ENCODE results near the gene TSPEAR. TPM values are rescaled to one million over a fixed set of nuclear protein-coding genes. Genes with fewer than 3 reads are reported as not detected.

Gene TSPEAR
- total RNA-seq, 1 donor from 2014 or later, result 0.15 TPM

- no peak for TF ChIP-seq CTCF (IDR thresholded peaks at IDR 0.05)
- Mint-ChIP-seq H3K36me3 (ENCODE audit: low read depth) (peaks cover 7% of the 10 kb centered on the region), H3K4me1 (ENCODE audit: low read depth) (no peaks in the 10 kb centered on the region), H3K4me3 (ENCODE audit: unreplicated experiment) (no peak overlapping the region), H3K27ac (ENCODE audit: unreplicated experiment) (no peak overlapping the region), H3K9me3 (ENCODE audit: low read depth) (peaks cover 19% of the 10 kb centered on the region), H3K27me3 (ENCODE audit: low read depth) (peaks cover 25% of the 10 kb centered on the region)
- no peak for DNase-seq (ENCODE audit: low spot score)
These were observed 57.5 kb downstream of the TSPEAR start for GRCh38 chr21:44653656-44654575.

- no peak for TF ChIP-seq CTCF (IDR thresholded peaks at IDR 0.05)
- Mint-ChIP-seq H3K36me3 (ENCODE audit: low read depth) (peaks cover 7% of the 10 kb centered on the region), H3K9me3 (ENCODE audit: low read depth) (peaks cover 19% of the 10 kb centered on the region), H3K4me3 (ENCODE audit: unreplicated experiment) (no peak overlapping the region), H3K27ac (ENCODE audit: unreplicated experiment) (no peak overlapping the region), H3K4me1 (ENCODE audit: low read depth) (no peaks in the 10 kb centered on the region), H3K27me3 (ENCODE audit: low read depth) (peaks cover 23% of the 10 kb centered on the region)
- DNase-seq (ENCODE audit: low spot score), result no peak
These were observed 58.2 kb downstream of the TSPEAR start for GRCh38 chr21:44653123-44653522.

GRCh38 chr21:44650973-44651675 lies 60.2 kb downstream of the TSPEAR start:
- no peak for DNase-seq (ENCODE audit: low spot score)
- Mint-ChIP-seq H3K27me3 (ENCODE audit: low read depth) (peaks cover 30% of the 10 kb centered on the region), H3K4me1 (ENCODE audit: low read depth) (no peaks in the 10 kb centered on the region), H3K36me3 (ENCODE audit: low read depth) (peaks cover 2% of the 10 kb centered on the region), H3K9me3 (ENCODE audit: low read depth) (peaks cover 4% of the 10 kb centered on the region), H3K4me3 (ENCODE audit: unreplicated experiment) (no peak overlapping the region), H3K27ac (ENCODE audit: unreplicated experiment) (no peak overlapping the region)
- TF ChIP-seq CTCF (IDR thresholded peaks at IDR 0.05), result no peak

- peaks cover 30% of the 10 kb centered on the region for H3K27me3 Mint-ChIP-seq (ENCODE audit: low read depth)
- DNase-seq (ENCODE audit: low spot score), result no peak
- TF ChIP-seq CTCF (IDR thresholded peaks at IDR 0.05), result no peak
- peaks cover 1% of the 10 kb centered on the region for H3K36me3 Mint-ChIP-seq (ENCODE audit: low read depth)
- no peaks in the 10 kb centered on the region for H3K9me3 Mint-ChIP-seq (ENCODE audit: low read depth)
- no peak overlapping the region for H3K4me3 Mint-ChIP-seq (ENCODE audit: unreplicated experiment)
- H3K4me1 Mint-ChIP-seq (ENCODE audit: low read depth), result no peaks in the 10 kb centered on the region
- no peak overlapping the region for H3K27ac Mint-ChIP-seq (ENCODE audit: unreplicated experiment)
These were observed 61.0 kb downstream of the TSPEAR start for GRCh38 chr21:44650265-44650972.

All from chondrocyte (in vitro differentiated cells).